ENCODE data around the gene DMGDH. TPM values are rescaled to one million over a fixed set of nuclear protein-coding genes. Genes with fewer than 3 reads are reported as not detected.
A peak's percentile ranks its signal among the peaks of the same experiment; 100 is the strongest.

DMGDH gene
- total RNA-seq, 2 donors from 2014 or later = 0.30 to 1.4 TPM

DNA sequence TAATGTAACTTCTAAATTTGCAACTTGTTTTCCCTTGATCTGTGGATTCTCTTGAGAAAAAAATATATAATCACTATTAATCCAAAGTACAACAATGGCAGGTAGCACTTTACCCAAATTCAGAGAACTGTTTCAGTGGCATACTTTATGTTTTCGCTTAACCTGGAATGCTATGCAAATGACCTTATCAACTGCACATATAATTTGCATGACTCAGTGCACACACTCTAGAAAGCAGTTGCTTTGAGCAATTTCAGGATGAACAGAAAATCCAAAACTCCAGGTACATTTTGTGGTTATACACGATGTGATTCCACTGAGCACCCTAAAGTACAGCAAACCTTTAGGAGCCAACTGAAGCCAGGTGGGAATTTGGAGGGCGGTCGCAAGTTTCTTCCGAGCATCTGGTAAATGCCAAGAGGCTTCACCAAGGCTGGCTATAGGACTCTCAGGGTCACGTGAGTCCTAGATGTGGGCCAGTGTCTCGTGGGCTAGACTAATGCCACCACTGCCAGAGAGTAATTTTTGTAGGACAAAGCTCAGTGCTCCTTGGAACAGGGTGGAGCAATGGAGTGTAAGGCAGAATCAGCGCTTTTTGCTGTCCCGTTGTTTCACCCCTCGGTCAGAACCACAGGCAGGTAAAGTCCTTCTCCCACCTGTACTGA is 37.3 kb downstream of the DMGDH start:
- H3K27ac ChIP-seq = no peak overlapping the region
- no peak for DNase-seq

DNA sequence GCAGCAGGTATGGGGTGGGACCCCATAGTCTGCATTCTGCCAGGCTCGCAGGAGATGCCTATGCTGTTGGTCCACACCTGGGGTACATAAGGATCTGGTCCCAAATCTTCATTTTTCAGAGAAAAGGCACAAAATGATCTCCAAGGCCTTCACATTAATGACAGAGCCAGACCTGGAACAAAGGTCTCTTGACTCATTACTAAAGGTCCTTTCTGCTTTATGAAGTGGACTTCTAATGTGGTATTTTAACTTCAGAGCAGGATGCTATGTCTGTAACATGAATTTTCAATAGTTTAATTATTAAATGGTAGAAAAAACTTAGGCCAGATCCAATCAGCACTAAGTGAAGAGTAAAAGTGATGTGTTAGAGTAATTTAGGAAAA is 38.0 kb downstream of the DMGDH start:
- no peak for DNase-seq
- H3K27me3 ChIP-seq = no peaks in the 10 kb centered on the region
- no peaks in the 10 kb centered on the region for H3K36me3 ChIP-seq
- TF ChIP-seq, protein P1, sequence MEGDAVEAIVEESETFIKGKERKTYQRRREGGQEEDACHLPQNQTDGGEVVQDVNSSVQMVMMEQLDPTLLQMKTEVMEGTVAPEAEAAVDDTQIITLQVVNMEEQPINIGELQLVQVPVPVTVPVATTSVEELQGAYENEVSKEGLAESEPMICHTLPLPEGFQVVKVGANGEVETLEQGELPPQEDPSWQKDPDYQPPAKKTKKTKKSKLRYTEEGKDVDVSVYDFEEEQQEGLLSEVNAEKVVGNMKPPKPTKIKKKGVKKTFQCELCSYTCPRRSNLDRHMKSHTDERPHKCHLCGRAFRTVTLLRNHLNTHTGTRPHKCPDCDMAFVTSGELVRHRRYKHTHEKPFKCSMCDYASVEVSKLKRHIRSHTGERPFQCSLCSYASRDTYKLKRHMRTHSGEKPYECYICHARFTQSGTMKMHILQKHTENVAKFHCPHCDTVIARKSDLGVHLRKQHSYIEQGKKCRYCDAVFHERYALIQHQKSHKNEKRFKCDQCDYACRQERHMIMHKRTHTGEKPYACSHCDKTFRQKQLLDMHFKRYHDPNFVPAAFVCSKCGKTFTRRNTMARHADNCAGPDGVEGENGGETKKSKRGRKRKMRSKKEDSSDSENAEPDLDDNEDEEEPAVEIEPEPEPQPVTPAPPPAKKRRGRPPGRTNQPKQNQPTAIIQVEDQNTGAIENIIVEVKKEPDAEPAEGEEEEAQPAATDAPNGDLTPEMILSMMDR (IDR thresholded peaks at IDR 0.05) = no peak
- no peak overlapping the region for H3K4me3 ChIP-seq
- intact Hi-C loops (cut with DNase I) = no loop called here
- H3K9ac ChIP-seq (ENCODE audit: low read depth in 2 of 2, low read length in 2 of 2) = no peak overlapping the region
- no peak overlapping the region for H3K27ac ChIP-seq
- no peaks in the 10 kb centered on the region for H3K4me1 ChIP-seq
- no peaks in the 10 kb centered on the region for H3K9me3 ChIP-seq

More for the DNA sequence above, 37.3 kb downstream of the DMGDH start:
- intact Hi-C loops (cut with DNase I) = no loop called here
- TF ChIP-seq, protein P1 (IDR thresholded peaks at IDR 0.05) = no peak
- Histone ChIP-seq H3K36me3 (no peaks in the 10 kb centered on the region), H3K4me1 (no peaks in the 10 kb centered on the region), H3K9me3 (no peaks in the 10 kb centered on the region), H3K9ac (ENCODE audit: low read depth in 2 of 2, low read length in 2 of 2) (no peak overlapping the region), H3K4me3 (no peak overlapping the region), H3K27me3 (no peaks in the 10 kb centered on the region)

DNA sequence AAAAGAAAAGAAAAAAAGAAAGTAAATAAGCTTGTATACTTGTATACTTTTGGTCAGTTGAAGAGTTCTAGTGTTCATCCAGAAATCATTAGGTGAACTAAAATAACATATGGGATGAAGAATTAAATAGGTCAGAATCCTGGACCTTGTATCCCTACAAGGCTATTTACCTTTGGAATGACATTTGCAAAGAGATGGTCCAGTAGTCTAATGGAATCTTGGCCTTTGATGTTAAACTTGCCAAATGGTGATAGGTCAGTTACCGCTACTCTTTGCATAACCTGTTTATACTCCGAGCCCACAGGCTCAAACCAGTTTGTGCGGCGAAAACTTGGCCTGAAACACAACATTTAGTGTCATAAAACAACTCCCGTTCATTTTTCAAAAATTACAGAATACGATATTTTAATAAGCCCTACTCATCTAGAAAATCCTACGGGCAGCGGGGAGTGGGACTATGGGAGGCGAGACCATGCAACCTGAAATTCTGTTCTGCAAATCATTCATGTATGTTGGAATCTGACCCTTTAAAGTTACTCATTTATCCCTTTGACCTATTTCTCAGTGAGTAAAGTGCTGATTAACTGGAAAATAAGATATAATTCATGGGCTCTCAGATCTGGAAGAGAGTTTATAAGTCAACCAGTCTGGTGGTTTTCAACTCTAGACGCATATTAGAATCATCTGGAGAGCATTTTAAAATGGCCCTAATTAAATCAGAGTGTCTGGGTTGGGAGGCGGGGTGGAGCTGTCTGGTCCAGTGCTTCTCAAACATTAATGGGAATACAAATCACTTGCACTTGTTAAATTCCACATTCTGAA is 38.6 kb downstream of the DMGDH start:
- no peak overlapping the region for H3K4me3 ChIP-seq
- H3K36me3 ChIP-seq = no peaks in the 10 kb centered on the region
- no peak overlapping the region for H3K9ac ChIP-seq (ENCODE audit: low read depth in 2 of 2, low read length in 2 of 2)
- DNase-seq = no peak
- TF ChIP-seq, protein P1 (IDR thresholded peaks at IDR 0.05) = no peak
- H3K4me1 ChIP-seq = no peaks in the 10 kb centered on the region
- no peaks in the 10 kb centered on the region for H3K27me3 ChIP-seq
- H3K9me3 ChIP-seq = no peaks in the 10 kb centered on the region
- intact Hi-C loops (cut with DNase I) = no loop called here
- no peak overlapping the region for H3K27ac ChIP-seq

DNA sequence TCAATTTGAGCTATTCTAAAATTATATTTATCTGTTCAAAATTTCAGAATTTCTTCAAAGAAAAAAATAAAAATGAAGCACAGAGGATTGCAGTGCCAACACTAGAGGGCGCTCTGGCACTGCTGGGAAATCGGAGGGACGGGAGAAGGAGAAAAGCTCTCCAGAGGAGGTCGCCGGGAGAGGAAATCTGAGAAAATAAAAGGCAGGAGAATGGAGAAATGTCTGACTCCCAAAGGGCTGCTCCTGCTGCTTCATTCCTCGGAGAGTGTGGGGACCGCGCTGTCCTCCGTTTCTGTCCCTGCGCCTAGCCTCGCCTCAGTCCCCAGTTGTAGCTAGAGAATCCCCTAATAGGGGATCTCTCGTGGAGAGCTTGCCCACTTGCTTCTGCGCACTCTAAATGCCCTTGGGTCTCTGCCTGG is 44.4 kb downstream of the DMGDH start:
- intact Hi-C loops (cut with DNase I) = loop anchor here (1.0 kb wide), 1 partner anchor 107 kb away; no protein-coding TSS in a partner anchor
- TF ChIP-seq, protein P1 (IDR thresholded peaks at IDR 0.05) = peak; percentile 97
- H3K27me3 ChIP-seq = no peaks in the 10 kb centered on the region
- H3K36me3 ChIP-seq = no peaks in the 10 kb centered on the region
- H3K27ac ChIP-seq = no peak overlapping the region
- H3K4me1 ChIP-seq = no peaks in the 10 kb centered on the region
- H3K9ac ChIP-seq (ENCODE audit: low read depth in 2 of 2, low read length in 2 of 2) = no peak overlapping the region
- no peaks in the 10 kb centered on the region for H3K9me3 ChIP-seq
- peak overlapping the region; percentile 9 for H3K4me3 ChIP-seq
- peak; percentile 61 for DNase-seq

DNA sequence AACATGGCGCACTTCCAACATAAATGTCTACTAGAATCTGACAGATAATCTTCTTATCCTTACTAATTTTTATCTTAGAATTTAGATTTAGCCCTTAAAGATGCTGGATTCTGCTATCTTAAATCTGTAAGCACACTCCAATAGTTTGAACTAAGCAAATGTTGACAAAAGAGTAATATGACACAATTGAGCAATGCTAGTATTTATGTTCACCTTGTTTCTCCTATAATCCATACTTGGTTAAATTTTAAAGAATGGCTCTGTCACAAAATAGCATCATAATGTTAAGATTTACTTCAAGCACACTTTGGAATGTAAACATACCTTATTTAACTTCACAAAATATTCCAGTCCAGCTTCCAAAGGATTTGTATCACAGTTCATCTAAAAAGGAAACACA is 45.5 kb downstream of the DMGDH start:
- Histone ChIP-seq H3K9me3 (no peaks in the 10 kb centered on the region), H3K4me1 (no peaks in the 10 kb centered on the region), H3K27ac (no peak overlapping the region), H3K36me3 (no peaks in the 10 kb centered on the region), H3K27me3 (no peaks in the 10 kb centered on the region), H3K4me3 (no peak overlapping the region), H3K9ac (ENCODE audit: low read depth in 2 of 2, low read length in 2 of 2) (no peak overlapping the region)
- no peak for DNase-seq
- TF ChIP-seq, protein P1 (IDR thresholded peaks at IDR 0.05) = no peak
- intact Hi-C loops (cut with DNase I) = loop anchor here (5.0 kb wide), 1 partner anchor 438 kb away; no protein-coding TSS in a partner anchor

Data from colonic mucosa (tissue), 4 donors.